ENCODE results near the gene VTN. TPM values are rescaled to one million over a fixed set of nuclear protein-coding genes. Genes with fewer than 3 reads are reported as not detected.

Gene VTN
- total RNA-seq, 1 donor from 2014 or later, result 1.3 TPM

GRCh38 chr17:28347261-28347891 is 22.7 kb downstream of the VTN start:
- TF ChIP-seq CTCF (IDR thresholded peaks at IDR 0.05), result no peak
- peak overlapping the region; percentile 26 for H3K27ac ChIP-seq
- no peak for ATAC-seq
- peak; percentile 60 for DNase-seq
- intact Hi-C loops (cut with DNase I), result no loop called here
- H3K4me1 ChIP-seq, result peaks cover 15% of the 10 kb centered on the region
- no peaks in the 10 kb centered on the region for H3K27me3 ChIP-seq
- H3K9me3 ChIP-seq, result no peaks in the 10 kb centered on the region
- peaks cover 100% of the 10 kb centered on the region for H3K36me3 ChIP-seq
- H3K4me3 ChIP-seq, result no peak overlapping the region

- peak overlapping the region; percentile 8 for H3K27ac ChIP-seq
- ATAC-seq, result peak; percentile 23
- intact Hi-C loops (cut with DNase I), result no loop called here
These were observed 23.3 kb downstream of the VTN start for GRCh38 chr17:28346746-28347246.

GRCh38 chr17:28346199-28346580 is 23.9 kb downstream of the VTN start:
- DNase-seq (peak; percentile 4), ATAC-seq (no peak)
- Histone ChIP-seq H3K4me3 (no peak overlapping the region), H3K27ac (peak overlapping the region; percentile 8), H3K4me1 (peaks cover 15% of the 10 kb centered on the region), H3K9me3 (no peaks in the 10 kb centered on the region), H3K36me3 (peaks cover 100% of the 10 kb centered on the region), H3K27me3 (no peaks in the 10 kb centered on the region)
- no peak for TF ChIP-seq CTCF (IDR thresholded peaks at IDR 0.05)
- intact Hi-C loops (cut with DNase I), result no loop called here

More at GRCh38 chr17:28346746-28347246, 23.3 kb downstream of the VTN start:
- Histone ChIP-seq H3K9me3 (no peaks in the 10 kb centered on the region), H3K4me3 (no peak overlapping the region), H3K36me3 (peaks cover 100% of the 10 kb centered on the region), H3K4me1 (peaks cover 15% of the 10 kb centered on the region), H3K27me3 (no peaks in the 10 kb centered on the region)
- TF ChIP-seq CTCF (IDR thresholded peaks at IDR 0.05), result peak; percentile 40
- peak; percentile 51 for DNase-seq

GRCh38 chr17:28345419-28346198 is 24.5 kb downstream of the VTN start:
- no peak for TF ChIP-seq CTCF (IDR thresholded peaks at IDR 0.05)
- peaks cover 100% of the 10 kb centered on the region for H3K36me3 ChIP-seq
- no peak overlapping the region for H3K4me3 ChIP-seq
- no peaks in the 10 kb centered on the region for H3K9me3 ChIP-seq
- DNase-seq, result no peak
- H3K4me1 ChIP-seq, result peaks cover 15% of the 10 kb centered on the region
- H3K27me3 ChIP-seq, result no peaks in the 10 kb centered on the region
- intact Hi-C loops (cut with DNase I), result no loop called here
- H3K27ac ChIP-seq, result no peak overlapping the region
- peak; percentile 70 for ATAC-seq

GRCh38 chr17:28344435-28344901 is 25.6 kb downstream of the VTN start:
- TF ChIP-seq CTCF (IDR thresholded peaks at IDR 0.05), result no peak
- peaks cover 100% of the 10 kb centered on the region for H3K36me3 ChIP-seq
- intact Hi-C loops (cut with DNase I), result no loop called here
- peaks cover 15% of the 10 kb centered on the region for H3K4me1 ChIP-seq
- no peak overlapping the region for H3K27ac ChIP-seq
- DNase-seq (no peak), ATAC-seq (no peak)
- no peak overlapping the region for H3K4me3 ChIP-seq
- H3K9me3 ChIP-seq, result no peaks in the 10 kb centered on the region
- no peaks in the 10 kb centered on the region for H3K27me3 ChIP-seq

Data from upper lobe of right lung (tissue), 1 donor.